Astrocyte (in vitro differentiated cells and primary cell): ENCODE measurements around the gene PBRM1. TPM values are rescaled to one million over a fixed set of nuclear protein-coding genes. Genes with fewer than 3 reads are reported as not detected.

Source experiments
- DNase-seq: peaks from one replicate; pipeline ENCODE4 v3.0.0-alpha.2; 2010; ENCODE audit warnings: low read depth
- FAIRE-seq: peaks from 2 replicates; lab custom pipeline; 2011; peaks lifted over from hg19 to GRCh38; lab: Jason Lieb, UNC
- H2AFZ ChIP-seq: 2 replicates; pipeline ENCODE4 v1.6.0; 2012; ENCODE audit warnings: low read depth, low read length, inconsistent platforms
- H3K27ac ChIP-seq: 2 replicates; pipeline ENCODE4 v1.5.1; 2011; ENCODE audit warnings: low read depth, low read length, inconsistent platforms
- H3K27me3 ChIP-seq: 2 replicates; pipeline ENCODE4 v1.6.0; 2011; ENCODE audit warnings: low read length, inconsistent platforms; ENCODE audit not compliant: insufficient read depth
- H3K36me3 ChIP-seq: 2 replicates; pipeline ENCODE4 v1.5.1; 2011; ENCODE audit warnings: low read length, inconsistent platforms; ENCODE audit not compliant: insufficient read depth
- H3K4me1 ChIP-seq: 2 replicates; pipeline ENCODE4 v1.5.1; 2011; ENCODE audit warnings: low read length, inconsistent platforms; ENCODE audit not compliant: insufficient read depth
- H3K4me2 ChIP-seq: 2 replicates; pipeline ENCODE4 v1.6.0; 2012; ENCODE audit warnings: low read length, inconsistent platforms
- H3K4me3 ChIP-seq: 2 replicates; pipeline ENCODE4 v1.5.1; 2011; ENCODE audit warnings: low read depth, mild to moderate bottlenecking, low read length, inconsistent platforms; ENCODE audit not compliant: insufficient read depth
- H3K79me2 ChIP-seq: 2 replicates; pipeline ENCODE4 v1.6.0; 2012; ENCODE audit warnings: mild to moderate bottlenecking, low read length, inconsistent platforms; ENCODE audit not compliant: insufficient read depth
- H3K9ac ChIP-seq: 2 replicates; pipeline ENCODE4 v1.6.0; 2012; ENCODE audit warnings: mild to moderate bottlenecking, low read length, inconsistent platforms
- H3K9me3 ChIP-seq: 2 replicates; pipeline ENCODE4 v1.5.1; 2012; ENCODE audit warnings: low read depth, mild to moderate bottlenecking, low read length, inconsistent platforms; ENCODE audit not compliant: insufficient read depth
- H4K20me1 ChIP-seq: 2 replicates; pipeline ENCODE4 v1.6.0; 2012; ENCODE audit warnings: low read length, inconsistent platforms; ENCODE audit not compliant: insufficient read depth
- H3K27ac Mint-ChIP-seq: one replicate; pipeline ENCODE4 v1.8.0; 2021; ENCODE audit warnings: mild to moderate bottlenecking, mixed read lengths; ENCODE audit not compliant: unreplicated experiment
- H3K27me3 Mint-ChIP-seq: one replicate; pipeline ENCODE4 v1.8.0; 2021; ENCODE audit warnings: low read depth, mixed read lengths; ENCODE audit not compliant: unreplicated experiment
- H3K36me3 Mint-ChIP-seq: one replicate; pipeline ENCODE4 v1.8.0; 2021; ENCODE audit warnings: low read depth, mixed read lengths; ENCODE audit not compliant: unreplicated experiment
- H3K4me1 Mint-ChIP-seq: one replicate; pipeline ENCODE4 v1.8.0; 2021; ENCODE audit warnings: low read depth, mixed read lengths; ENCODE audit not compliant: unreplicated experiment
- H3K4me3 Mint-ChIP-seq: one replicate; pipeline ENCODE4 v1.8.0; 2021; ENCODE audit warnings: mild to moderate bottlenecking, moderate library complexity, mixed read lengths; ENCODE audit not compliant: unreplicated experiment
- H3K9me3 Mint-ChIP-seq: one replicate; pipeline ENCODE4 v1.8.0; 2021; ENCODE audit warnings: mild to moderate bottlenecking, mixed read lengths; ENCODE audit not compliant: unreplicated experiment
- EZH2 ChIP-seq: IDR thresholded peaks from 2 replicates; pipeline ENCODE4 v1.6.1; 2012; ENCODE audit warnings: mild to moderate bottlenecking, low read length, inconsistent platforms; ENCODE audit not compliant: insufficient read depth
- total RNA-seq: library from RNA; stranded (reverse); gene quantifications from 2 replicates; pipeline ENCODE4 v1.2.1, GENCODE V29; 2021
- TF ChIP-seq, protein P1 (sequence below): IDR thresholded peaks from 2 replicates; pipeline ENCODE4 v1.5.1; 2011; ENCODE audit warnings: low read depth, mild to moderate bottlenecking, inconsistent platforms, low read length, moderate library complexity; ENCODE audit not compliant: insufficient read depth

Gene PBRM1
- total RNA-seq, 1 donor from 2014 or later, result 54.5 TPM

DNA sequence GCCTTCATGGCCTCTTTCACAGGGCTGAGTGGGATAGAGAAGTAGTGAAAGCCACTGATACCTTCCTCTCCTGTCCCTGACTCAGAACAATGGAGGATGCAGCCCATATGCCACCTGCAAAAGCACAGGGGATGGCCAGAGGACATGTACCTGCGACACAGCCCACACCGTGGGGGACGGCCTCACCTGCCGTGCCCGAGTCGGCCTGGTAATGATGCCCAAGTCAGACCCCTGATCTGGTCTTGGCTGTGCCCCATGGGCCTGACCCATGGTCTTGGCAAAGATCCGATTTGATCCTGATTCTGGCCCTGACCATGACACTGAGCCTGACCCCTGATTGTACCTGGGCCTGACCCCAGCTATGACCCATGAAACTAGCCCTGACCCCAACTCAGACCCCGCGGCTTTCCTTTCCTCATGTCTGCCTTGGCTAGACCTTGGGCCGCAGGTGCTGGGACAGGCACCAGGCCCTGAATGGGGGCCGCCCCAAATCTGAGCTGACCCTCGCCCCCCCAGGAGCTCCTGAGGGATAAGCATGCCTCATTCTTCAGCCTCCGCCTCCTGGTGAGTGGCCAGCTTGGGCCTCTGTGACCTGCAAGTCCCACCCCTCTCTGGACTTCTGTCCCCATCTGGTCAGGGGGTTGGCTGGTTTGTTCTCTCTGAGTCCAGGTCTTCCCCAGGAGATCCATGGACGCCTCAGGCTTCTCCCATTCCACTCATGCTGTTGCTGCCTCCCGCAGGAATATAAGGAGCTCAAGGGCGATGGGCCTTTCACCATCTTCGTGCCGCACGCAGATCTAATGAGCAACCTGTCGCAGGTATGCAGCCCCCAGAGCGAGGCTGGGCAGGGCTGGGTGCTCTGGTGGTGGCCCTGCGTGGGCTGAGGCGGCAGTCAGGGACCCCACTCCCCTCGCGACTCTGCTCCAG is 167.7 kb downstream of the PBRM1 start:
- Histone ChIP-seq H3K79me2 (no peaks in the 10 kb centered on the region), H3K27me3 (no peaks in the 10 kb centered on the region), H4K20me1 (no peaks in the 10 kb centered on the region), H2AFZ (peak overlapping the region; percentile 41), H3K27ac (no peak overlapping the region), H3K9ac (no peak overlapping the region), H3K36me3 (no peaks in the 10 kb centered on the region), H3K4me2 (no peak overlapping the region), H3K4me3 (no peak overlapping the region), H3K4me1 (no peaks in the 10 kb centered on the region), H3K9me3 (no peaks in the 10 kb centered on the region)
- Mint-ChIP-seq H3K27me3 (peaks cover 30% of the 10 kb centered on the region), H3K4me1 (no peaks in the 10 kb centered on the region), H3K27ac (no peak overlapping the region), H3K4me3 (no peak overlapping the region), H3K36me3 (no peaks in the 10 kb centered on the region), H3K9me3 (no peaks in the 10 kb centered on the region)
- DNase-seq, result no peak
- TF ChIP-seq, protein P1, sequence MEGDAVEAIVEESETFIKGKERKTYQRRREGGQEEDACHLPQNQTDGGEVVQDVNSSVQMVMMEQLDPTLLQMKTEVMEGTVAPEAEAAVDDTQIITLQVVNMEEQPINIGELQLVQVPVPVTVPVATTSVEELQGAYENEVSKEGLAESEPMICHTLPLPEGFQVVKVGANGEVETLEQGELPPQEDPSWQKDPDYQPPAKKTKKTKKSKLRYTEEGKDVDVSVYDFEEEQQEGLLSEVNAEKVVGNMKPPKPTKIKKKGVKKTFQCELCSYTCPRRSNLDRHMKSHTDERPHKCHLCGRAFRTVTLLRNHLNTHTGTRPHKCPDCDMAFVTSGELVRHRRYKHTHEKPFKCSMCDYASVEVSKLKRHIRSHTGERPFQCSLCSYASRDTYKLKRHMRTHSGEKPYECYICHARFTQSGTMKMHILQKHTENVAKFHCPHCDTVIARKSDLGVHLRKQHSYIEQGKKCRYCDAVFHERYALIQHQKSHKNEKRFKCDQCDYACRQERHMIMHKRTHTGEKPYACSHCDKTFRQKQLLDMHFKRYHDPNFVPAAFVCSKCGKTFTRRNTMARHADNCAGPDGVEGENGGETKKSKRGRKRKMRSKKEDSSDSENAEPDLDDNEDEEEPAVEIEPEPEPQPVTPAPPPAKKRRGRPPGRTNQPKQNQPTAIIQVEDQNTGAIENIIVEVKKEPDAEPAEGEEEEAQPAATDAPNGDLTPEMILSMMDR, result no peak
- TF ChIP-seq EZH2, result no peak
- FAIRE-seq, result no peak

DNA sequence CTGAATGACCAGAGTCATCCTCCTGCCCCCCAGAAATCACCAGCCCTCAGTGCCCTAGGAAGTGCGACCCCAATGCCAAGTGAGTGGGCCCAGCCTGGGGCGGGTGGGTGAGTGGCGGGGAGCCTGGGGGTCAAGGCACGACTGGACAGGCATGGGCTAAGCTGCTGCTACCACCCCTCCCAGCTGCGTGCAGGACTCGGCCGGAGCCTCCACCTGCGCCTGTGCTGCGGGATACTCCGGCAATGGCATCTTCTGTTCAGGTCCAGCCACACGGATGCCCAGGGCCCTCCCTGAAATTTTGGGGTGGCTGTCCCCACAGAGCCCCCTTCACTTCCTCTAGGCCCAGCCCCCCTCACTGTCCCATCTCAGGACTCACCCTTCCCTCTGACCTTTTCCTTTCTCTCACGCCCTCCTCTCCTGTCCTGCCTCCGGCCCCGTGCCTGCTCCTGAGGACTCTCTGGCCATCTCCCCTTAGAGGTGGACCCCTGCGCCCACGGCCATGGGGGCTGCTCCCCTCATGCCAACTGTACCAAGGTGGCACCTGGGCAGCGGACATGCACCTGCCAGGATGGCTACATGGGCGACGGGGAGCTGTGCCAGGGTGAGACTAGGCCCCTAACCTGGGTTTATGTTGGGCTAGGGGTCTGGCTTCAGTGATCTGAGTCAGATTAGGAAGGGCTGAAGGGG is 169.1 kb downstream of the PBRM1 start:
- H3K79me2 ChIP-seq, result no peaks in the 10 kb centered on the region
- no peak overlapping the region for H3K9ac ChIP-seq
- Mint-ChIP-seq H3K27me3 (peaks cover 38% of the 10 kb centered on the region), H3K9me3 (no peaks in the 10 kb centered on the region), H3K4me1 (no peaks in the 10 kb centered on the region), H3K36me3 (no peaks in the 10 kb centered on the region), H3K4me3 (no peak overlapping the region), H3K27ac (no peak overlapping the region)
- peaks cover 3% of the 10 kb centered on the region for H3K27me3 ChIP-seq
- H3K4me1 ChIP-seq, result no peaks in the 10 kb centered on the region
- no peak overlapping the region for H3K27ac ChIP-seq
- FAIRE-seq, result no peak
- no peaks in the 10 kb centered on the region for H3K9me3 ChIP-seq
- H3K4me2 ChIP-seq, result no peak overlapping the region
- no peaks in the 10 kb centered on the region for H4K20me1 ChIP-seq
- DNase-seq, result no peak
- H2AFZ ChIP-seq, result no peak overlapping the region
- no peak for TF ChIP-seq EZH2
- TF ChIP-seq, protein P1, result no peak
- no peak overlapping the region for H3K4me3 ChIP-seq
- no peaks in the 10 kb centered on the region for H3K36me3 ChIP-seq
